HG03280 (cell line): ENCODE measurements around the gene FNDC8.
"Not testable (repeated sequence)": the region's sequence is repeated elsewhere in the genome, so short reads cannot be mapped to it uniquely, and the experiment has no call there.

Source experiments
- ATAC-seq: cut with Tn5 transposase; IDR thresholded peaks from one replicate; pipeline ENCODE4 v1.9.1; 2021; ENCODE audit warnings: mild to moderate bottlenecking, moderate library complexity; ENCODE audit not compliant: unreplicated experiment

The FNDC8 gene

GRCh38 chr17:35121315-35121714 is at the start of gene FNDC8:
TSS of gene FNDC8 (plus strand) at chr17:35121615. CDS start at chr17:35121694, 79 bp downstream.
- ATAC-seq, result no peak

DNA sequence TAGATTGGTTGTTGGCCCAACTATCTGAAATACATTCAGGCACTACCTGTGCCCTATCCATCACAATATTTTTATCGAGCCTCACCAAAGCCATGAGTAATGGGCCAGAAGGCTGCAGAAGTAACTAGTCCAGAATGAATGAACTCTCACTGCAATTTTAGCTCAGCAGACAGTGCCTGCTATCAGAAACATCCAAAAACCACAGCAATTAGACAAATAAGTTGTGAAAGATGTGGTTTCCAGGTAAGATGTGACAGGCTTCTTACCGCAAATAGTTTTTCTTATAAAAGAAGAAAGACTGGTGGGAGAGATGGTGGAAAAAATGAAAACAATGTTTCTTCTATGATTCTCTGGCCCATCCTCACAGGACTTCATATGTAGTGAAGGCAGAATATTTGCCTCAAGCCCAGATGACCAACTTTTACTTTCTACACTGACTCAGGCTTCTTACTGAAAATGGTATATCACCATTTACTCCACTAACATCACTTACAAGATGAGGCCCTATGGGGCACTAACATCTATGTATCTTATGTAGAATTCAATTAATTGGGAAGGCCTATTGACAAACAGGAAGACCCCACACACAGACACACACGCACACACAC is 48.1 kb upstream of the FNDC8 start:
- no peak for ATAC-seq

- ATAC-seq, result no peak
Measured at GRCh38 chr17:35073991-35074627, 47.3 kb upstream of the FNDC8 start.

- ATAC-seq, result no peak
Measured at GRCh38 chr17:35074711-35075707, 46.4 kb upstream of the FNDC8 start.

DNA sequence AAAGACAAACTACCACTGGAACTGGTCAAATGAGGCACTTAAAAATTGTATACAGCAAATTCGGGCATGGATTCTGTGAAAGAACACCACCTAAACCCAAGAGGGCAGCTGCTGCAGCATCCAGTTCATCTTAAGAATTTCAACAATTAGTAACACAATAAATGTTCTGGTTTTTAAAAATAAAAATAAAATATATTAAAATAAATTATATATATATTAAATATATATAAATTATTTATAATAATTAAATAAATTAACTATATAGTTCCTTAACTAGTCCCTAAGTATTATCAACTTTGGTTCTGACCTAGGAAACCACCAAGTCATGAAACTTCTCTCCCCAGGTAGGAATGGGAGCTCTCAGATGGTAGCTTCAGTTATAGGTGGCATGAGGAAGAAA is 44.5 kb upstream of the FNDC8 start:
- ATAC-seq, result no peak

GRCh38 chr17:35079547-35080423 is 41.6 kb upstream of the FNDC8 start:
- no peak for ATAC-seq

DNA sequence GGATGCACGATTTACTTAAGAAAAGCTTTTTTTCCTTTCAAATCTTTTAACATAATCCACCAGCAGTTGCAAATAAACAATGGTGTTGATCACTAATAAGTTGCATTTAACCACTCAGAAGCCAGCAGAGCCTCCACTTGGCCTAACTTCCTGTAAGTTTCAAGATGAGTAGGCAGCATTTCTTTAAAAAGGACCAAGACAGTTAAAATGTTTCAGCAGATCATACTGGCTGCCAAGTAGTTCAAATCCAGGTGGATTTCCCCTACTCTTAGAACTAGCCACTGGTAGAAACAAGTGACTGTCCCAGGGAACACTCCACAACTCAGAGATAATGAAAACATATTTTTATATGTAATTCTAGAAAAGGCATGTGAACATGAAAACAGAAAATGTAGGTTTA is 40.9 kb upstream of the FNDC8 start:
- ATAC-seq, result no peak

- ATAC-seq, result no peak
Measured at GRCh38 chr17:35081638-35082037, 39.8 kb upstream of the FNDC8 start.

DNA sequence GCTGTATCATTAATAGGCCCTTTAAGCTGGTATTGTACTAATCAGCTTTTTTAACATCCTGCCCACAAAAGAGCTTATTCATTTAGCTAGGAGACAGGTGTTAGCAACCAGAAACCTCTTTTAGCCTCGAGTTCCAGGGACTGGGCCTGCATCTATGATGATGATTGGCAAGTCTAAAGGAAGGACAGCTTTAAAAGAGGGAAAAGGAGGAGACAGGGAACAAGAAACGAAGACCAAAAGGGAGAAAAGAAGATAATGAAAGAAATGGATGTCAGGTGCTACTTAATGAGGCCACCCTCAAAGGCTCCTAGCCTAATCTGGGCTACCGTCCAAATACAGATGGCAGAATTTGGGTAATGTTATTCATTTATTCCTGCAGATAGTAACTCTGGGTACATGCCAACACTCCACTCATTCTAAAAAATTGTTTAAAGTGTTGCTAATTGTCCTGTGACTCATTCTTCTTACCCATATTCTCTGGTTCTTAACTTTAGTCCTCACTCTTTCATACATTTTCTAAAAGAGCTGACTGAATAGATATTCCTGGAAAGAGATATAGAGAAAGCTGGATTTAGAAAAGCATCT is 39.2 kb upstream of the FNDC8 start:
- no peak for ATAC-seq

GRCh38 chr17:35083071-35083470 is 38.3 kb upstream of the FNDC8 start:
- ATAC-seq, result no peak

- no peak for ATAC-seq
Measured at GRCh38 chr17:35084987-35085386, 36.4 kb upstream of the FNDC8 start.

DNA sequence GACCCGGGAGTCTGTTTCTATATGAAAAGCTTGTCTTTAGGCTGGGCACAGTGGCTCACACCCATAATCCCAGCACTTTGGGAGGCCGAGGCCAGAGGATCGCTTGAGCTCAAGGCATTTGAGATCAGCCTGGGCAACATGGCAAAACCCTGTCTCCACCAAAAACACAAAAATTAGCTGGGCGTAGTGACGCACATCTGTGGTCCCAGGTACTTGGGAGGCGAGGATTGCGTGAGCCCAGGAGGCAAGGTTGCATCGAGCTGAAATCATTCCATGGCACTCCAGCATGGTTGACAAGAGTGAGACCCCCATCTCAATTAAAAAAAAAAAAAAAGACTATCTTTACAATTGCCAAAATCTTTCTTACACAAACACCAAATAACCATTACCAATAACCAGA is 35.3 kb upstream of the FNDC8 start:
- ATAC-seq, result no peak

GRCh38 chr17:35086931-35087573 is 34.4 kb upstream of the FNDC8 start:
- no peak for ATAC-seq

GRCh38 chr17:35087731-35088355 is 33.6 kb upstream of the FNDC8 start:
- ATAC-seq, result no peak

DNA sequence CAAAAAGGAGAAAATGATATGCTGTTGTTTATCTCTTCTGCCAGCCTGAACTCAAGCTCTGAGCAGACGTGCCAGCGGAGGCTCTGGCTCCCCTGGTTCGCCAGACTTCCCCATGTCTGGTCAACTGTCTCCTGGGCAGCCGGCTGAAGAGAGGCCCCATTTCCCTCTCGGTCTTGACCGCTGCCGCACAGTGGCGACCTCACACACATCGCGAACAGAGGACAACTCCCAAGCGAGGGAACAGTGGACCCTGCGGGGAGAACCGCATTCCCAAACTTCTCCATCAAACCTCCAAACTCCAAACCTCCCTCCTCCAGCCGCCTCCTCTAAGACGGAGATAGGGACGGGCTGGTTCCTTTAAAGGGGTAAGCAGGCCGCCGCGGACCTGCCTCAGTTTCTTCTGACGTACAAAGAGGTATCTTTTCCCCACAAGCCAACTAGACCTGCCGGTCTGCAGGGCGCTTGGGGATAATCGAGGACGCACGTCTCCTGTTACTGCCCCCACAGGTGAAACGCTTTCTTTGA is 33.0 kb upstream of the FNDC8 start:
- no peak for ATAC-seq

- peak; percentile 75 for ATAC-seq
Measured at GRCh38 chr17:35088881-35089585, 32.4 kb upstream of the FNDC8 start.

GRCh38 chr17:35089586-35090296 is 31.7 kb upstream of the FNDC8 start:
- peak; percentile 3 for ATAC-seq

- ATAC-seq, result not testable (repeated sequence)
Measured at GRCh38 chr17:35090707-35091106, 30.7 kb upstream of the FNDC8 start.
